ENCODE data around the gene ZNF723. TPM values are rescaled to one million over a fixed set of nuclear protein-coding genes. Genes with fewer than 3 reads are reported as not detected.
"Not testable (repeated sequence)": the region's sequence is repeated elsewhere in the genome, so short reads cannot be mapped to it uniquely, and the experiment has no call there.

ZNF723 gene
- total RNA-seq (2022) (not detected in 2 replicates), Bru-seq, nascent RNA (not detected), BruChase-seq, experiment 1, labeled RNA remaining after a 2-hour chase (not detected), BruChase-seq, experiment 2, labeled RNA remaining after a 6-hour chase (not detected)
- long read RNA-seq, result 0 reads

DNA sequence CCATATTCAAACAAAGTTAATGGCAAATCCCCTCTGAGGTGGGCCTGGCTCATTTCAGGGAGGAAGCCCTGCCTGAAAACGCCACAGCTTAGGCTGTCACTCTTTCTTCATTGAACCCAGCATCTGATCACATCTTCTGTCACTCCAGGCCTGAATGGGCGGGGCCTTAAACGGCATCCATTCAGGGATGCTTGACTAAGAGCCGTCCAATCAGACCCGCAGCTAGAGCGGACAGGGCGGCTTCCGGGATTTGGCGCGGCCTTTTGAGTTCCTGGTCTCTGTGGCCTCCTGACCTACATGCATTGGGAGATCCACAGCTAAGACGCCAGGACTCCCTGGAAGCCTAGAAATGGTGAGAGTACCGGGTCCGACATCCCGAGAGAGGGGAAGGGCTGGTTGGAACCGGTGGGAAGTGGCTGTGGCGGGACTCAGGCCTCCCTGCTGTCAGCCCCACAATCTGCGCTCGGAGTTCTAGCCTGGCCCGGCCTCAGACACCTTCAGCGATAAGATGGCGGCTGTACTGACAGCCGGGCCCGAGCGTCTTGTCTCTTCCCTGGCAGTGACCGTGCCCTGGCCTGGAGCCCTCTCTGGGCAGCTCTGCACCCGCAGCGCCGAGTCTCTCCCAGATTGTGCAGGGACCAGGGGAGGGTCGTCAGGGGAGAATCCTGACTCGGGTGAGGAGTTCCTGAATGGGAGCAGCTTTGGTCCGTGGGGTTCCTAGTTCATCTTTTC lies at the start of gene ZNF723:
Gene ZNF723 (plus strand): TSS at position 261 of the 732 bp plus-strand sequence. CDS start 89 bp downstream, at position 350.
- intact Hi-C loops (cut with micrococcal nuclease; ENCODE audit: unreplicated experiment), result no loop called here
- no peak within 1 kb of the TSS for H3K4me3 Mint-ChIP-seq (ENCODE audit: unreplicated experiment)
- H3K4me3 ChIP-seq (ENCODE audit: low read depth, low read length), result no peak within 1 kb of the TSS
- no peaks in the 10 kb centered on the region for H3K36me3 Mint-ChIP-seq (ENCODE audit: insufficient read depth, unreplicated experiment)
- ChIA-PET CTCF (no interaction called here), POLR2A (no interaction called here)
- no peak within 1 kb of the TSS for H3K27ac Mint-ChIP-seq (ENCODE audit: unreplicated experiment)
- no peaks in the 10 kb centered on the region for H3K4me1 ChIP-seq
- H3K9me3 ChIP-seq, result no peaks in the 10 kb centered on the region
- DNase-seq, result no peak
- TF ChIP-seq, protein P1, sequence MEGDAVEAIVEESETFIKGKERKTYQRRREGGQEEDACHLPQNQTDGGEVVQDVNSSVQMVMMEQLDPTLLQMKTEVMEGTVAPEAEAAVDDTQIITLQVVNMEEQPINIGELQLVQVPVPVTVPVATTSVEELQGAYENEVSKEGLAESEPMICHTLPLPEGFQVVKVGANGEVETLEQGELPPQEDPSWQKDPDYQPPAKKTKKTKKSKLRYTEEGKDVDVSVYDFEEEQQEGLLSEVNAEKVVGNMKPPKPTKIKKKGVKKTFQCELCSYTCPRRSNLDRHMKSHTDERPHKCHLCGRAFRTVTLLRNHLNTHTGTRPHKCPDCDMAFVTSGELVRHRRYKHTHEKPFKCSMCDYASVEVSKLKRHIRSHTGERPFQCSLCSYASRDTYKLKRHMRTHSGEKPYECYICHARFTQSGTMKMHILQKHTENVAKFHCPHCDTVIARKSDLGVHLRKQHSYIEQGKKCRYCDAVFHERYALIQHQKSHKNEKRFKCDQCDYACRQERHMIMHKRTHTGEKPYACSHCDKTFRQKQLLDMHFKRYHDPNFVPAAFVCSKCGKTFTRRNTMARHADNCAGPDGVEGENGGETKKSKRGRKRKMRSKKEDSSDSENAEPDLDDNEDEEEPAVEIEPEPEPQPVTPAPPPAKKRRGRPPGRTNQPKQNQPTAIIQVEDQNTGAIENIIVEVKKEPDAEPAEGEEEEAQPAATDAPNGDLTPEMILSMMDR (IDR thresholded peaks at IDR 0.05; ENCODE audit: insufficient read depth in 1 of 2, low read depth in 1 of 2, low read length in 1 of 2, severe bottlenecking in 1 of 2, unreplicated experiment in 1 of 2), result no peak
- H3K27me3 ChIP-seq (replicated peaks; ENCODE audit: control insufficient read depth, insufficient read depth, low read length), result no peaks in the 10 kb centered on the region
- BruUV-seq (replicated peaks), result no TSS peak
- H3K27me3 Mint-ChIP-seq (ENCODE audit: insufficient read depth, unreplicated experiment), result no peaks in the 10 kb centered on the region
- no peaks in the 10 kb centered on the region for H3K9me3 Mint-ChIP-seq (ENCODE audit: unreplicated experiment)
- no peaks in the 10 kb centered on the region for H3K4me1 Mint-ChIP-seq (ENCODE audit: low read depth, unreplicated experiment)
- no peaks in the 10 kb centered on the region for H3K36me3 ChIP-seq (ENCODE audit: control insufficient read depth, insufficient read depth, low read length)

DNA sequence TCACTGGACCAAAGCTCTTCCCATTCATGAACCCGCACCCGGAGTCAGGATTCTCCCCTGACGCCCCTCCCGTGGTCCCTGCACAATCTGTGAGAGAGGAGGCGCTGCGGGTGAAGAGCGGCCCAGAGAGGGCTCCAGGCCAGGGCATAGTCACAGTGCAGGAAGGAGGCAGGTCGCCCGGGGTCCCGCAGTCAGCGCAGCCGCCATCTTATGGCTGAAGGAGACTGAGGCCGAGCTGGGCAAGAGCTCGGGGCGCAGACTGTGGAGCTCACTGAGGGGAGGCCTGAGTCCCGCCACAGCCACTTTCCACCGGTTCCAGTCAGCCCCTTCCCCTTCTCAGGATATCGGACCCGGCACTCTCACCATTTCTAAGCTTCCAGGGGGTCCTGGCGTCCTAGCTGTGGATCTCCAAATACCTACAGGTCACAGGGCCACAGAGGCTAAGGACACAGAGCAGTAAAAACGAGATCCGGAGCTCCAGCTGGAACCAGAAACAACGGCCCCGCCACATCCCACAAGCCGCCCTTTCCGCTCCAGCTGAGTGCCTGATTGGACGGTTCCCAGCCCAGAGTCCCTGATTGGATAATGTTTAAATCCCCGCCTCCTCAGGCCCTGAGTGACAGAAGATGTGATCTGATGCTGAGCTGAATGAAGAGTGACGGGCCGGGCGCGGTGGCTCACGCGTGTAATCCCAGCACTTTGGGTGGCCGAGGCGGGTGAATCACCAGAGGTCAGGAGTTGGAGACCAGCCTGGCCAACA lies 48.3 kb upstream of the ZNF723 start, which contains the start of gene ZNF99:
Gene ZNF99 (minus strand): TSS at position 501 of the 760 bp plus-strand sequence. CDS start 135 bp downstream, at position 366.
- H3K9me3 ChIP-seq, result no peaks in the 10 kb centered on the region

DNA sequence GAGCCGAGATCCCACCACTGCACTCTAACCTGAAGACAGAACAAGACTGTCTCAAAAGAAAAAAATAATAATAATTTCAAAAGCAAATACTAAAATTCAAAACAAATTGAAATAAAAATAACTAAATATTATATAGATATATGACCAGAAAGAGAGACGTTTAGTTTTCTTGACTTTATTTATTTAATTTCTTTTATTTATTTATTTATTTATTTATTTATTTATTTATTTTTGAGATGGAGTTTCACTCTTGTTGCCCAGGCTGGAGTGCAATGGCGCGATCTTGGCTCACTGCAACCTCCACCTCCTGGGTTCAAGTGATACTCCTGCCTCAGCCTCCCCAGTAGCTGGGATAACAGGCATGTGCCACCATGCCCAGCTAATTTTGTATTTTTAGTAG lies 39.2 kb upstream of the ZNF723 start:
- DNase-seq; H3K4me1 ChIP-seq; H3K27me3 ChIP-seq (replicated peaks; ENCODE audit: control insufficient read depth, insufficient read depth, low read length); H3K36me3 ChIP-seq (ENCODE audit: control insufficient read depth, insufficient read depth, low read length); H3K4me1 Mint-ChIP-seq (ENCODE audit: low read depth, unreplicated experiment); H3K9me3 ChIP-seq; H3K27me3 Mint-ChIP-seq (ENCODE audit: insufficient read depth, unreplicated experiment); H3K36me3 Mint-ChIP-seq (ENCODE audit: insufficient read depth, unreplicated experiment); CTCF ChIA-PET; POLR2A ChIA-PET; BruUV-seq (replicated peaks); H3K4me3 ChIP-seq (ENCODE audit: low read depth, low read length); H3K27ac Mint-ChIP-seq (ENCODE audit: unreplicated experiment); H3K4me3 Mint-ChIP-seq (ENCODE audit: unreplicated experiment); intact Hi-C loops (cut with micrococcal nuclease; ENCODE audit: unreplicated experiment): not testable (repeated sequence)
- H3K9me3 Mint-ChIP-seq (ENCODE audit: unreplicated experiment), result peaks cover 26% of the 10 kb centered on the region

More for the DNA sequence above, 48.3 kb upstream of the ZNF723 start, which contains the start of gene ZNF99:
- H3K4me1 Mint-ChIP-seq (ENCODE audit: low read depth, unreplicated experiment), result no peaks in the 10 kb centered on the region
- H3K27ac Mint-ChIP-seq (ENCODE audit: unreplicated experiment), result no peak within 1 kb of the TSS
- CTCF ChIA-PET, result no interaction called here
- H3K27me3 ChIP-seq (replicated peaks; ENCODE audit: control insufficient read depth, insufficient read depth, low read length), result no peaks in the 10 kb centered on the region
- H3K36me3 ChIP-seq (ENCODE audit: control insufficient read depth, insufficient read depth, low read length), result no peaks in the 10 kb centered on the region
- H3K27me3 Mint-ChIP-seq (ENCODE audit: insufficient read depth, unreplicated experiment), result no peaks in the 10 kb centered on the region
- H3K9me3 Mint-ChIP-seq (ENCODE audit: unreplicated experiment), result peaks cover 21% of the 10 kb centered on the region
- no peaks in the 10 kb centered on the region for H3K36me3 Mint-ChIP-seq (ENCODE audit: insufficient read depth, unreplicated experiment)
- no peak for DNase-seq
- H3K4me3 Mint-ChIP-seq (ENCODE audit: unreplicated experiment), result no peak within 1 kb of the TSS
- no TSS peak for BruUV-seq (replicated peaks)
- no peak within 1 kb of the TSS for H3K4me3 ChIP-seq (ENCODE audit: low read depth, low read length)
- POLR2A ChIA-PET, result no interaction called here
- intact Hi-C loops (cut with micrococcal nuclease; ENCODE audit: unreplicated experiment), result no loop called here
- TF ChIP-seq, protein P1 (IDR thresholded peaks at IDR 0.05; ENCODE audit: insufficient read depth in 1 of 2, low read depth in 1 of 2, low read length in 1 of 2, severe bottlenecking in 1 of 2, unreplicated experiment in 1 of 2), result no peak
- no peaks in the 10 kb centered on the region for H3K4me1 ChIP-seq

All from Caco-2 (cell line).